Lower leg skin (tissue), 3 donors: Measurements from ENCODE around the gene ZNF816.

Experiments used
- CTCF ChIP-seq, 3 donors: fragments of 450-650 bp; IDR thresholded peaks; one replicate each; pipeline ENCODE4 v1.5.1; 2016; ENCODE audit warnings: antibody characterized with exemption in 3 of 3, mild to moderate bottlenecking in 3 of 3, moderate library complexity in 2 of 3
- POLR2A ChIP-seq, 2 donors: fragments of 450-650 bp; IDR thresholded peaks; one replicate each; pipeline ENCODE4 v1.6.1; 2016 to 2017; ENCODE audit warnings: antibody characterized with exemption in 2 of 2, mild to moderate bottlenecking in 1 of 2, moderate library complexity in 1 of 2

- TF ChIP-seq CTCF (IDR thresholded peaks at IDR 0.05) (no peak), POLR2A (IDR thresholded peaks at IDR 0.05) (no peak)
Measured at GRCh38 chr19:53012006-53012405, 49.3 kb upstream of the ZNF816 start.
